AG04450 (cell line): ENCODE measurements around the gene WNK4. TPM values are rescaled to one million over a fixed set of nuclear protein-coding genes. Genes with fewer than 3 reads are reported as not detected.

Experiments used
- CTCF ChIA-PET: fragments of 300-600, 350-600 bp; formaldehyde crosslinking; extraction: SDS; loops from one replicate; lab custom pipeline; 2022; ENCODE audit warnings: antibody characterized with exemption, inconsistent platforms; lab: Charles Lee
- POLR2A ChIA-PET: fragments of 350-600 bp; formaldehyde crosslinking; extraction: SDS; loops from one replicate; lab custom pipeline; 2021; ENCODE audit warnings: antibody characterized with exemption, inconsistent platforms; lab: Yijun Ruan, JAX
- DNase-seq: peaks from one replicate; pipeline ENCODE4 v3.0.0-alpha.2; 2011; ENCODE audit warnings: low read depth, low spot score
- H3K27ac ChIP-seq: one replicate; pipeline ENCODE4 v1.5.1; 2012; ENCODE audit warnings: low read depth, low read length, control low read depth
- H3K27me3 ChIP-seq: one replicate; pipeline ENCODE4 v1.6.0; 2012; ENCODE audit warnings: low read length; ENCODE audit not compliant: control insufficient read depth, insufficient read depth
- H3K4me3 ChIP-seq: 2 replicates; pipeline ENCODE4 v1.5.1; 2011; ENCODE audit warnings: mild to moderate bottlenecking, low read depth, low read length, control low read depth
- H3K9me3 ChIP-seq: 2 replicates; pipeline ENCODE4 v1.5.1; 2012; ENCODE audit warnings: low read length; ENCODE audit not compliant: control insufficient read depth, insufficient read depth
- CTCF ChIP-seq: IDR thresholded peaks from 2 replicates; pipeline ENCODE4 v1.5.1; 2011; ENCODE audit warnings: low read depth, low read length, control low read depth, inconsistent platforms
- polyA plus RNA-seq: library from polyadenylated mRNA; depleted of rRNA; stranded (reverse); fragments of >200 nt; gene quantifications from 2 replicates; pipeline ENCODE4 v1.2.3, GENCODE V29; 2011

WNK4 gene
- polyA plus RNA-seq, 1 experiment, result 2.3 TPM

- peaks cover 3% of the 10 kb centered on the region for H3K27me3 ChIP-seq
- POLR2A ChIA-PET, result interaction anchor here (0.6 to 2.3 kb wide), 3 partner anchors 21 to 102 kb away, joined by 6 to 12 read pairs (median 10); partner anchors contain the start of genes BECN1 and WNK4
- no peak overlapping the region for H3K4me3 ChIP-seq
- H3K9me3 ChIP-seq, result no peaks in the 10 kb centered on the region; the same call in 1 of the 2 replicates
- peak; percentile 16 for DNase-seq
- TF ChIP-seq CTCF, result no peak
- H3K27ac ChIP-seq, result peak overlapping the region; percentile 54
- CTCF ChIA-PET, result interaction anchor here (1.4 to 2.3 kb wide), 3 partner anchors 17 to 40 kb away, joined by 3 to 10 read pairs (median 7); partner anchors contain the start of gene BECN1
Measured at GRCh38 chr17:42803074-42803883, 22.9 kb downstream of the WNK4 start.

GRCh38 chr17:42804918-42805367 is 24.5 kb downstream of the WNK4 start:
- POLR2A ChIA-PET, result interaction anchor here (0.6 kb wide), 1 partner anchor 12 kb away, joined by 3 read pairs; no protein-coding TSS in a partner anchor
- TF ChIP-seq CTCF, result no peak
- Histone ChIP-seq H3K9me3 (no peaks in the 10 kb centered on the region), H3K27me3 (peaks cover 3% of the 10 kb centered on the region), H3K4me3 (no peak overlapping the region), H3K27ac (no peak overlapping the region)
- CTCF ChIA-PET, result interaction anchor here (1.4 kb wide), 1 partner anchor 15 kb away, joined by 4 read pairs; no protein-coding TSS in a partner anchor
- DNase-seq, result no peak

GRCh38 chr17:42806249-42806648 is 25.8 kb downstream of the WNK4 start:
- ChIA-PET POLR2A (interaction anchor here (0.6 kb wide), 1 partner anchor 10 kb away, joined by 3 read pairs; no protein-coding TSS in a partner anchor), CTCF (interaction anchor here (0.6 to 1.3 kb wide), 2 partner anchors 13 to 202 kb away, joined by 3 to 8 read pairs; no protein-coding TSS in a partner anchor)
- H3K9me3 ChIP-seq, result no peaks in the 10 kb centered on the region
- peaks cover 3% of the 10 kb centered on the region for H3K27me3 ChIP-seq
- TF ChIP-seq CTCF, result no peak
- DNase-seq, result no peak
- H3K4me3 ChIP-seq, result no peak overlapping the region
- H3K27ac ChIP-seq, result no peak overlapping the region

- DNase-seq, result peak; percentile 82
- TF ChIP-seq CTCF, result no peak
- Histone ChIP-seq H3K9me3 (no peaks in the 10 kb centered on the region), H3K27me3 (no peaks in the 10 kb centered on the region), H3K27ac (no peak overlapping the region), H3K4me3 (no peak overlapping the region)
- CTCF ChIA-PET, result interaction anchor here (1.0 to 2.5 kb wide), 4 partner anchors 10 to 15 kb away, joined by 4 to 12 read pairs (median 8); partner anchors contain the start of gene BECN1
- POLR2A ChIA-PET, result interaction anchor here (0.6 to 1.5 kb wide), 4 partner anchors 13 to 24 kb away, joined by 3 to 6 read pairs (median 4); partner anchors contain the start of genes BECN1 and PSME3
Measured at GRCh38 chr17:42809250-42809649, 28.8 kb downstream of the WNK4 start.
